HEK293 (cell line): ENCODE results near the gene ADPRHL1.

Source experiments
- CTCF ChIA-PET: fragments of 350-600 bp; formaldehyde crosslinking; extraction: SDS; loops from one replicate; lab custom pipeline; 2021; ENCODE audit warnings: antibody characterized with exemption; lab: Yijun Ruan, JAX
- POLR2A ChIA-PET: fragments of 300-600 bp; formaldehyde crosslinking; extraction: SDS; loops from one replicate; lab custom pipeline; 2020; ENCODE audit warnings: antibody characterized with exemption, inconsistent platforms; lab: Yijun Ruan, JAX
- H3K27ac ChIP-seq: fragments of 200-500 bp; sonication (Bioruptor generic); 2 replicates; pipeline ENCODE4 v1.5.1; 2014; ENCODE audit warnings: low read depth, low read length, control low read depth, inconsistent platforms; ENCODE audit errors: extremely low read depth
- H3K36me3 ChIP-seq, 2 experiments: fragments of 200-500 bp in 1 of 2; sonication (Bioruptor generic) in 1 of 2; 1 replicate in 1 of 2; 2 replicates in 1 of 2; pipeline ENCODE4 v1.5.1; 2014 to 2017; ENCODE audit warnings: inconsistent platforms in 2 of 2, low read length in 2 of 2; ENCODE audit not compliant: control insufficient read depth in 2 of 2, insufficient read depth in 1 of 2
- H3K4me1 ChIP-seq: fragments of 200-500 bp; sonication (Bioruptor generic); 2 replicates; pipeline ENCODE4 v1.5.1; 2014; ENCODE audit warnings: mild to moderate bottlenecking, low read length, inconsistent platforms; ENCODE audit not compliant: control insufficient read depth, insufficient read depth
- H3K4me3 ChIP-seq: 2 replicates; pipeline ENCODE4 v1.5.1; 2011; ENCODE audit warnings: low read depth, mild to moderate bottlenecking, control low read depth, low read length, moderate library complexity
- H3K9me3 ChIP-seq: fragments of 200-500 bp; sonication (Bioruptor generic); 2 replicates; pipeline ENCODE4 v1.5.1; 2014; ENCODE audit warnings: low read depth, low read length, inconsistent platforms; ENCODE audit not compliant: control insufficient read depth, insufficient read depth
- GLIS2 ChIP-seq: fragments of 450-650 bp; formaldehyde crosslinking; IDR thresholded peaks from 2 replicates; pipeline ENCODE4 v1.5.1; 2016; ENCODE audit warnings: missing biosample characterization, missing genetic modification characterization
- KLF16 ChIP-seq: fragments of 450-650 bp; formaldehyde crosslinking; IDR thresholded peaks from 2 replicates; pipeline ENCODE4 v1.5.1; 2017; ENCODE audit warnings: missing biosample characterization, missing genetic modification characterization
- ZIC2 ChIP-seq: fragments of 450-650 bp; formaldehyde crosslinking; IDR thresholded peaks from 2 replicates; pipeline ENCODE4 v1.5.1; 2016; ENCODE audit warnings: missing biosample characterization, missing genetic modification characterization
- ZNF335 ChIP-seq: fragments of 450-650 bp; formaldehyde crosslinking; conservative IDR thresholded peaks from 2 replicates; pipeline ENCODE4 v1.5.1; 2016; ENCODE audit warnings: missing biosample characterization, missing genetic modification characterization
- ZNF433 ChIP-seq: fragments of 450-650 bp; formaldehyde crosslinking; IDR thresholded peaks from 2 replicates; pipeline ENCODE4 v1.5.1; 2016; ENCODE audit warnings: missing biosample characterization, missing genetic modification characterization, low read depth
- ZNF529 ChIP-seq: fragments of 450-650 bp; formaldehyde crosslinking; IDR thresholded peaks from 2 replicates; pipeline ENCODE4 v1.5.1; 2017; ENCODE audit warnings: missing genetic modification characterization, missing biosample characterization; ENCODE audit not compliant: insufficient replicate concordance
- ZNF549 ChIP-seq: fragments of 450-650 bp; IDR thresholded peaks from 2 replicates; pipeline ENCODE4 v1.5.1; 2018; ENCODE audit warnings: missing biosample characterization, missing genetic modification characterization, mild to moderate bottlenecking, inconsistent platforms, moderate library complexity
- ZNF596 ChIP-seq: fragments of 450-650 bp; IDR thresholded peaks from 2 replicates; pipeline ENCODE4 v1.5.0; 2018; ENCODE audit warnings: missing biosample characterization, mild to moderate bottlenecking, missing genetic modification characterization, moderate library complexity
- ZNF600 ChIP-seq: fragments of 450-650 bp; formaldehyde crosslinking; IDR thresholded peaks from 2 replicates; pipeline ENCODE4 v1.5.1; 2016; ENCODE audit warnings: missing biosample characterization, missing genetic modification characterization
- ZNF629 ChIP-seq: fragments of 450-650 bp; formaldehyde crosslinking; IDR thresholded peaks from 2 replicates; pipeline ENCODE4 v1.5.1; 2017; ENCODE audit warnings: missing biosample characterization, missing genetic modification characterization
- ZNF785 ChIP-seq: fragments of 450-650 bp; formaldehyde crosslinking; IDR thresholded peaks from 2 replicates; pipeline ENCODE4 v1.5.1; 2016; ENCODE audit warnings: missing biosample characterization, missing genetic modification characterization
- TF ChIP-seq, protein P1 (sequence below): fragments of 450-650 bp; formaldehyde crosslinking; IDR thresholded peaks from 2 replicates; pipeline ENCODE4 v1.5.1; 2016; ENCODE audit warnings: missing biosample characterization, missing genetic modification characterization
- TF ChIP-seq, protein P2 (sequence below): fragments of 450-650 bp; formaldehyde crosslinking; optimal IDR thresholded peaks from 2 replicates; pipeline ENCODE3; 2016; ENCODE audit warnings: missing biosample characterization, mild to moderate bottlenecking, missing genetic modification characterization
- TF ChIP-seq, protein P3 (sequence below): fragments of 450-650 bp; formaldehyde crosslinking; IDR thresholded peaks from 2 replicates; pipeline ENCODE4 v1.5.1; 2016; ENCODE audit warnings: missing biosample characterization, missing genetic modification characterization, borderline replicate concordance

Gene ADPRHL1

DNA sequence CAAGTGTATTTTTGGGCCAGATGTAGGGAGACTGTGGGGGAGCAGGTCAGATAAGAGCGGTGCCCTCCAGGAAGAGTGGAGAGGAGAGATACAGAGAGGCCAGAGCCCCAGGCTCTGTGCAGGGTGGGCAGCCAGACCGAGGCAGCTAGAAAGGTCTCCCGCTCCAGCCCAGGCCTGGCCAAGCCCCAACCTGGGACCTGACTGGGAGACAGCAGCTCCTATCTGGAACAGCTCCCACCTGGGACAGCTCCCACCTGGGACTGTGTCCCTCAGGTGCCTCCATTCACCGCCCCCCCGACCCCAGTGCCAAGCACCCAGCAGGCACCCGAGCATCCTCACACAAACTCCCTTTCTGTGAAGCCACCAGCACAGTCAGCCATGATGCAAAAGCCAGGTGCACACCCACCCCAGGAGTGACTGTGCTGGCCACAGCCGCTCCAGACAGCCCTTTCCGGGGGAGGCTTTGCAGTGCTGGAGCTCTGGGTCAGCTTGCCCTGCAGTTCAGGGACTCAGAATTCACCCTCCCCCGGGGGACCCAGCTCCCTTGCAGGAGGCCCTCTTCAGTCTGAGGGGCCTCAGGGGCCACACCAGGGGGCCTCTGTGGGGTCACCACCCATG, 87.2 kb downstream of the ADPRHL1 start (continued):
- TF ChIP-seq, protein P1, sequence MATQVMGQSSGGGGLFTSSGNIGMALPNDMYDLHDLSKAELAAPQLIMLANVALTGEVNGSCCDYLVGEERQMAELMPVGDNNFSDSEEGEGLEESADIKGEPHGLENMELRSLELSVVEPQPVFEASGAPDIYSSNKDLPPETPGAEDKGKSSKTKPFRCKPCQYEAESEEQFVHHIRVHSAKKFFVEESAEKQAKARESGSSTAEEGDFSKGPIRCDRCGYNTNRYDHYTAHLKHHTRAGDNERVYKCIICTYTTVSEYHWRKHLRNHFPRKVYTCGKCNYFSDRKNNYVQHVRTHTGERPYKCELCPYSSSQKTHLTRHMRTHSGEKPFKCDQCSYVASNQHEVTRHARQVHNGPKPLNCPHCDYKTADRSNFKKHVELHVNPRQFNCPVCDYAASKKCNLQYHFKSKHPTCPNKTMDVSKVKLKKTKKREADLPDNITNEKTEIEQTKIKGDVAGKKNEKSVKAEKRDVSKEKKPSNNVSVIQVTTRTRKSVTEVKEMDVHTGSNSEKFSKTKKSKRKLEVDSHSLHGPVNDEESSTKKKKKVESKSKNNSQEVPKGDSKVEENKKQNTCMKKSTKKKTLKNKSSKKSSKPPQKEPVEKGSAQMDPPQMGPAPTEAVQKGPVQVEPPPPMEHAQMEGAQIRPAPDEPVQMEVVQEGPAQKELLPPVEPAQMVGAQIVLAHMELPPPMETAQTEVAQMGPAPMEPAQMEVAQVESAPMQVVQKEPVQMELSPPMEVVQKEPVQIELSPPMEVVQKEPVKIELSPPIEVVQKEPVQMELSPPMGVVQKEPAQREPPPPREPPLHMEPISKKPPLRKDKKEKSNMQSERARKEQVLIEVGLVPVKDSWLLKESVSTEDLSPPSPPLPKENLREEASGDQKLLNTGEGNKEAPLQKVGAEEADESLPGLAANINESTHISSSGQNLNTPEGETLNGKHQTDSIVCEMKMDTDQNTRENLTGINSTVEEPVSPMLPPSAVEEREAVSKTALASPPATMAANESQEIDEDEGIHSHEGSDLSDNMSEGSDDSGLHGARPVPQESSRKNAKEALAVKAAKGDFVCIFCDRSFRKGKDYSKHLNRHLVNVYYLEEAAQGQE (tag by site-specific recombination): peak; percentile 87

DNA sequence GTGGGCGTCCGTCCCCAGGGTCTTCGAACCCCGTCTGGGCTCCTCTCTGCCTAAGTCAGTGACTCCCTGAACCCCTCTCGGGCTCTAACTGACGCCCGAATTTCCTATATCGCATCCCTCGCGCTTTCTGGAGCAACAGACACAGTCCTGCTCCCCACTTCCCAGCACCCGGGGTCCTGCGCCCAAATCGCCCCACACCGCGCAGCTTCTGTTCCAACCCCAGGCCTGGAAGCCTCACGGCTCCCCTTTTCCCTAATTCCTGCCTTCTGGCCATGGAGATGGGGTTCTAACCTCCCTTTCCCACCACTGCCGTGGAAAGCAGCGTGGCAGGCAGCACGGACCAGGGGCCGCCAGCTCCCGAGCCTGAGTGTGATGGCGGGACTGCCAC, 87.7 kb downstream of the ADPRHL1 start:
- Histone ChIP-seq H3K9me3 (no peaks in the 10 kb centered on the region), H3K4me3 (no peak overlapping the region), H3K36me3 (no peaks in the 10 kb centered on the region), H3K4me1 (no peaks in the 10 kb centered on the region), H3K27ac (no peak overlapping the region)
- ChIA-PET POLR2A (no interaction called here), CTCF (no interaction called here)
- TF ChIP-seq ZNF600: no peak
- TF ChIP-seq ZNF596: no peak
- TF ChIP-seq KLF16 (tag by site-specific recombination): no peak
- no peak for TF ChIP-seq ZNF529 (tag by site-specific recombination)
- TF ChIP-seq ZNF549: no peak
- no peak for TF ChIP-seq ZNF629
- no peak for TF ChIP-seq ZNF433 (tag by site-specific recombination)
- no peak for TF ChIP-seq ZNF785 (tag by site-specific recombination)

DNA sequence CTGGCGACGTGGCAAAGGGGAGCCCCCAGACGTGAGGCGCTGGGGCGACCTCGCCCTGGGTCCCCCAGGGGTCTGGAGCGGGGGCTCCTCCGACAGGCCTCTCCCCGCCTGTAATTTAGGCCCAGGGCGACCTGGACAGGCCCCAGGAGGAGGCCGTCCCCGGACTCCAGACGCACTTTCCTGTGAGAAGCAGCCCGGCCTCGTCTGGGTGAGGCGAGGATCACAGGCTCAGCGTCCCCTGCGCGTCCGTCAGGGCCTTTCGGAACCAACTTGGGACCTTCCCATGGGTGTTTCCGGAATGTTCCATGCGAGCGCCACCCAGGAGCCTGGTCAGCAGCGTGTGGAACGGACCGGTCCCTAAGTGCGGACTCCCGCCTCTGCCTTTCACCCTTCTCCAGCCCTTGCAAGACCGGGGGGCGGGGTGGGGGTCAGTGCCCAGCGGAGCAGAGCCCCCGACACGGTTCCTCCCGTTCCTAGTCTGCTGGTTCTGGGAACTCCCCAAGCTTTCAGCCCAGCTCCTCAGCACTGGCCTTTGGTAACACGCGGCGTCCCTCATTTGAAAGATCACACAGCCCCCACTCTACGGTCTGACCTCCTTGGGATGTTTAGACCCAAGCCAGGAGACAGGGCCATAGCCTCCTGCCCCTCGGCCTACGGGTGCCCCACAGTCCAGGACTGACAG, 88.2 kb downstream of the ADPRHL1 start:
- H3K27ac ChIP-seq: no peak overlapping the region
- H3K36me3 ChIP-seq: no peaks in the 10 kb centered on the region
- no peaks in the 10 kb centered on the region for H3K9me3 ChIP-seq
- TF ChIP-seq ZIC2 (tag by site-specific recombination): no peak
- TF ChIP-seq, protein P2, sequence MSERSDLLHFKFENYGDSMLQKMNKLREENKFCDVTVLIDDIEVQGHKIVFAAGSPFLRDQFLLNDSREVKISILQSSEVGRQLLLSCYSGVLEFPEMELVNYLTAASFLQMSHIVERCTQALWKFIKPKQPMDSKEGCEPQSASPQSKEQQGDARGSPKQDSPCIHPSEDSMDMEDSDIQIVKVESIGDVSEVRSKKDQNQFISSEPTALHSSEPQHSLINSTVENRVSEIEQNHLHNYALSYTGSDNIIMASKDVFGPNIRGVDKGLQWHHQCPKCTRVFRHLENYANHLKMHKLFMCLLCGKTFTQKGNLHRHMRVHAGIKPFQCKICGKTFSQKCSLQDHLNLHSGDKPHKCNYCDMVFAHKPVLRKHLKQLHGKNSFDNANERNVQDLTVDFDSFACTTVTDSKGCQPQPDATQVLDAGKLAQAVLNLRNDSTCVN (tag by site-specific recombination): peak; percentile 19
- H3K4me3 ChIP-seq: no peak overlapping the region; the same call in 1 of the 2 replicates
- POLR2A ChIA-PET: no interaction called here
- H3K4me1 ChIP-seq: no peaks in the 10 kb centered on the region
- CTCF ChIA-PET: no interaction called here

DNA sequence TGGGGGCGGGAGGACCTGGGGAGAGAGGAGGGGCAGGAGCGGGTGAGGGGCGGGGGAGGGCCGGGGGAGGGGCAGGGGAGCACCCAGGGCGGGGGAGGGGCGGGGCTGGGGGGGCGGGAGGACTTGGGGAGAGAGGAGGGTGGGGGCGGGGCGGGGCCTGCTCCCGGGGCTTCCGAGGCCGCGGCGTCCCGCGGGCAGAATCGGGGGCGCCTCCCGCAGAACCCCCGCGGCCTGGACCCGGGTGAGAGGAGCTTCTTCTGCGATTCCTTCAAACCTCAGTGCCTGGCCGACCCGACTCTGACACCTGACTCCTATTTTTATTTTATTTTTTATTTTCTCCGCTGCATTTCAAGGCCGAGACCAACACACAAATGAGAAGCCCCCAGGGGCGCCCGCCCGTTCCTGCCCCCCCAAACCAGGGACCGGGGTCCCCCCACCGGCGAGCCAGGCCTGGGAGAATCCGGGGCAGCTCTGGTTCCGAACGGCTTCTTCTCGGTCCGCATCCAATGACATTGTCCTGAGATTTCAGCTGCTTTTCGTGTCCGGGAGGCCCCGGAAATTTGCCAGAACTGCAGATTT, 88.9 kb downstream of the ADPRHL1 start:
- CTCF ChIA-PET: no interaction called here
- POLR2A ChIA-PET: no interaction called here
- H3K4me3 ChIP-seq: peak overlapping the region; percentile 29
- no peaks in the 10 kb centered on the region for H3K4me1 ChIP-seq
- no peaks in the 10 kb centered on the region for H3K9me3 ChIP-seq
- peak; percentile 66 for TF ChIP-seq GLIS2
- TF ChIP-seq ZNF629: no peak
- TF ChIP-seq, protein P3, sequence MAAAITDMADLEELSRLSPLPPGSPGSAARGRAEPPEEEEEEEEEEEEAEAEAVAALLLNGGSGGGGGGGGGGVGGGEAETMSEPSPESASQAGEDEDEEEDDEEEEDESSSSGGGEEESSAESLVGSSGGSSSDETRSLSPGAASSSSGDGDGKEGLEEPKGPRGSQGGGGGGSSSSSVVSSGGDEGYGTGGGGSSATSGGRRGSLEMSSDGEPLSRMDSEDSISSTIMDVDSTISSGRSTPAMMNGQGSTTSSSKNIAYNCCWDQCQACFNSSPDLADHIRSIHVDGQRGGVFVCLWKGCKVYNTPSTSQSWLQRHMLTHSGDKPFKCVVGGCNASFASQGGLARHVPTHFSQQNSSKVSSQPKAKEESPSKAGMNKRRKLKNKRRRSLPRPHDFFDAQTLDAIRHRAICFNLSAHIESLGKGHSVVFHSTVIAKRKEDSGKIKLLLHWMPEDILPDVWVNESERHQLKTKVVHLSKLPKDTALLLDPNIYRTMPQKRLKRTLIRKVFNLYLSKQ: no peak
- TF ChIP-seq ZNF335: peak; percentile 77
- peaks cover 0 to 4% of the 10 kb centered on the region in 2 experiments; a peak in 1 of 3 replicates for H3K36me3 ChIP-seq
- H3K27ac ChIP-seq: 0 out of 2 replicates have a peak overlapping the region, but pooled peaks have one; percentile 31
